Measurements from ENCODE around the gene SBNO2. TPM values are rescaled to one million over a fixed set of nuclear protein-coding genes. Genes with fewer than 3 reads are reported as not detected.
A peak's percentile ranks its signal among the peaks of the same experiment; 100 is the strongest.

SBNO2 gene
- total RNA-seq, 1 donor from 2014 or later: 32.5 TPM

DNA sequence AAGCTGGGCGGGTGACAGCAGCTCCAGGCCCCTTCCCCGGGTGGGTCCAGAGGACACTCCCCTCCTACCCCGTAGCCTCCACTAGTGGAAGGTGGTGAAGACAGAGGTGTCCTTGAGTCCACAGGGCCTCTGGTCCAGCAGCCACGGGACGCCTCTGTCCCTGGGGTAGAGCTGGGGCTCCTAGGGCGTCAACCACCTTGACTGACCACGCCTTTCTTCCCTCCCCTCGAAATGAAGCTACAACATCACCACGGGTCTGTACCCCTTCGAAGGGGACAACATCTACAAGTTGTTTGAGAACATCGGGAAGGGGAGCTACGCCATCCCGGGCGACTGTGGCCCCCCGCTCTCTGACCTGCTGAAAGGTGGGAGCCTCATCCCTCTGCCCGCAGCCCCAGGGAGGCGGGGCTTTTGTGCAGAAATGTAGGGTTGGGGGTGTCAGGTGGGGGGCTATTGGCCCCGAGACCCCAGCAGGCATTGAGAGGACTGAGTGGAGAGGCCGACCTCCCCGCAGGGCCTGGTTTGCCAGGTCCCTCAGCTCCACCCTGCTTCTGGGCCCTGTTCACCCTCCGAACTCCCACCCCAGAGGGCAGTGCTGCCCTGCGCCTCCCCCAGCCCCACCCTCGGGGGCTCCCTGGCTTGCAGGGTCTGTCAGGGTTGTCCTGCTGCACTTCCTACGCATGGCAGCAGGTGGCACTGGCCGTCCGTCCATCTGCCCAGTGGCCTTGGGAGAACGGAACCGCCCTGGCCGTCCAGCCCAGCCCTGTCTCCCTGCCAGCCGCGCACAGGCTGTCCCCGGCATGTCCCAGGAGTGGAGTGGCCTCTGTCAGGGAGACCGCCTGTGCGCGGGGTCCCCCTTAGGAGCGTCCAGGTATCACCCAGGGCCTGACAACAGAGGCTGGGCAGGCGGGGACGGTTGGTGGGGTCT, 47.2 kb upstream of the SBNO2 start:
- no peaks in the 10 kb centered on the region for H3K9me3 Mint-ChIP-seq
- H3K27me3 Mint-ChIP-seq (ENCODE audit: low read depth): no peaks in the 10 kb centered on the region
- peaks cover 3% of the 10 kb centered on the region for H3K4me1 Mint-ChIP-seq
- DNase-seq (ENCODE audit: low read depth, low spot score): peak; percentile 61
- TF ChIP-seq, protein P1, sequence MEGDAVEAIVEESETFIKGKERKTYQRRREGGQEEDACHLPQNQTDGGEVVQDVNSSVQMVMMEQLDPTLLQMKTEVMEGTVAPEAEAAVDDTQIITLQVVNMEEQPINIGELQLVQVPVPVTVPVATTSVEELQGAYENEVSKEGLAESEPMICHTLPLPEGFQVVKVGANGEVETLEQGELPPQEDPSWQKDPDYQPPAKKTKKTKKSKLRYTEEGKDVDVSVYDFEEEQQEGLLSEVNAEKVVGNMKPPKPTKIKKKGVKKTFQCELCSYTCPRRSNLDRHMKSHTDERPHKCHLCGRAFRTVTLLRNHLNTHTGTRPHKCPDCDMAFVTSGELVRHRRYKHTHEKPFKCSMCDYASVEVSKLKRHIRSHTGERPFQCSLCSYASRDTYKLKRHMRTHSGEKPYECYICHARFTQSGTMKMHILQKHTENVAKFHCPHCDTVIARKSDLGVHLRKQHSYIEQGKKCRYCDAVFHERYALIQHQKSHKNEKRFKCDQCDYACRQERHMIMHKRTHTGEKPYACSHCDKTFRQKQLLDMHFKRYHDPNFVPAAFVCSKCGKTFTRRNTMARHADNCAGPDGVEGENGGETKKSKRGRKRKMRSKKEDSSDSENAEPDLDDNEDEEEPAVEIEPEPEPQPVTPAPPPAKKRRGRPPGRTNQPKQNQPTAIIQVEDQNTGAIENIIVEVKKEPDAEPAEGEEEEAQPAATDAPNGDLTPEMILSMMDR (conservative IDR thresholded peaks at IDR 0.05): peak; percentile 69
- no peaks in the 10 kb centered on the region for H3K36me3 Mint-ChIP-seq (ENCODE audit: low read depth)
- no peak overlapping the region for H3K27ac Mint-ChIP-seq (ENCODE audit: unreplicated experiment)
- no peak overlapping the region for H3K4me3 Mint-ChIP-seq

GRCh38 chr19:1220477-1220930, 46.4 kb upstream of the SBNO2 start:
- Mint-ChIP-seq H3K9me3 (no peaks in the 10 kb centered on the region), H3K4me1 (peaks cover 3% of the 10 kb centered on the region), H3K27ac (ENCODE audit: unreplicated experiment) (no peak overlapping the region), H3K27me3 (ENCODE audit: low read depth) (no peaks in the 10 kb centered on the region), H3K36me3 (ENCODE audit: low read depth) (no peaks in the 10 kb centered on the region), H3K4me3 (no peak overlapping the region)
- no peak for DNase-seq (ENCODE audit: low read depth, low spot score)
- TF ChIP-seq, protein P1 (conservative IDR thresholded peaks at IDR 0.05): no peak

- DNase-seq (ENCODE audit: low read depth, low spot score): no peak
- H3K9me3 Mint-ChIP-seq: no peaks in the 10 kb centered on the region
- H3K36me3 Mint-ChIP-seq (ENCODE audit: low read depth): no peaks in the 10 kb centered on the region
- H3K27ac Mint-ChIP-seq (ENCODE audit: unreplicated experiment): no peak overlapping the region
- no peak overlapping the region for H3K4me3 Mint-ChIP-seq
- TF ChIP-seq, protein P1 (conservative IDR thresholded peaks at IDR 0.05): no peak
- H3K4me1 Mint-ChIP-seq: peaks cover 3% of the 10 kb centered on the region
- H3K27me3 Mint-ChIP-seq (ENCODE audit: low read depth): no peaks in the 10 kb centered on the region
Measured at GRCh38 chr19:1219786-1220476, 45.9 kb upstream of the SBNO2 start.

DNA sequence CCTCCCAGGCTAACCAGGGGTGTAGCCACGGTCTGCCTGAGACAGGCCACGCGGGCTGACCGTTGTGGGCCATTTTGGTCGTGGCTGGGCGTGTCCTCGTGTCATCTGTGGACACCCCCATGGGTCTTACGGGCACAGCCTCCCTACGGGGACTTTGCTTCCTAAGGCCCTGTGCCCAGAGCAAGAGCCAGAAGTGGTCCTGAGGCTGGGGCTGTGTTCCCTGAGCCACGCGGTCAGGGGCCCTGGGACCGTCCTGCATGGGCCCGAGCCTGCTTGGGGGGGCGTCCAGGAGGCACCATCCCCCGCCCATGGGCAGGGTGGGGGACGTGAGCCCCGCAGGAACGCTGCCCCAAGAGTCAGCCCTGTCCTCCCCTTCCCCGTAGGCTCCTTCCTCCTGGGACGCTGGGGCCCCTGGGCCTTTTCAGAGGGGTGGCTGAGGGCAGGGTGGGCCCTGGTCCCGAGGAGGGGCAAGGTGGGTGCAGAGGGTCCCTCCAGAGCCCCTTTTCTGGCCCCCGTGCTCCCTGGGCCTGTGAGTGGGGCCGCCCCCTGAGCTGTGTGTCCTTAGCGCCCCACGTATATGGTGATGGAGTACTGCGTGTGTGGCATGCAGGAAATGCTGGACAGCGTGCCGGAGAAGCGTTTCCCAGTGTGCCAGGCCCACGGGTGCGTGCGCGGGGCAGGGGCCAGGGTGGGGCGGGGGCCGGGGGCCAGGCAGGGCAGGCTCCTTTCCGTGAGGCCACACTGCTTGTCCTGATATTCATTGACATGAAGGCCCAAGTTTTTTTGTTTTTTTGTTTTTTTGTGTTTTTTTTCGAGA, 44.9 kb upstream of the SBNO2 start:
- Mint-ChIP-seq H3K4me1 (peaks cover 8% of the 10 kb centered on the region), H3K4me3 (no peak overlapping the region), H3K9me3 (no peaks in the 10 kb centered on the region), H3K36me3 (ENCODE audit: low read depth) (no peaks in the 10 kb centered on the region), H3K27me3 (ENCODE audit: low read depth) (no peaks in the 10 kb centered on the region), H3K27ac (ENCODE audit: unreplicated experiment) (no peak overlapping the region)
- TF ChIP-seq, protein P1 (conservative IDR thresholded peaks at IDR 0.05): no peak
- DNase-seq (ENCODE audit: low read depth, low spot score): no peak

GRCh38 chr19:1217366-1217765, 43.3 kb upstream of the SBNO2 start:
- no peak for DNase-seq (ENCODE audit: low read depth, low spot score)
- Mint-ChIP-seq H3K9me3 (no peaks in the 10 kb centered on the region), H3K27ac (ENCODE audit: unreplicated experiment) (no peak overlapping the region), H3K4me1 (peaks cover 17% of the 10 kb centered on the region), H3K36me3 (ENCODE audit: low read depth) (no peaks in the 10 kb centered on the region), H3K4me3 (no peak overlapping the region), H3K27me3 (ENCODE audit: low read depth) (no peaks in the 10 kb centered on the region)
- TF ChIP-seq, protein P1 (conservative IDR thresholded peaks at IDR 0.05): no peak

All from neural crest cell (in vitro differentiated cells).